HEK293 (cell line): ENCODE results near the gene SCAMP3.

Experiments
- KLF16 ChIP-seq: fragments of 450-650 bp; formaldehyde crosslinking; IDR thresholded peaks from 2 replicates; pipeline ENCODE4 v1.5.1; 2017; ENCODE audit warnings: missing biosample characterization, missing genetic modification characterization
- REPIN1 ChIP-seq: fragments of 450-650 bp; formaldehyde crosslinking; IDR thresholded peaks from 2 replicates; pipeline ENCODE4 v1.5.1; 2017; ENCODE audit warnings: missing biosample characterization, missing genetic modification characterization, low read depth
- SCRT1 ChIP-seq: fragments of 450-650 bp; formaldehyde crosslinking; IDR thresholded peaks from 2 replicates; pipeline ENCODE4 v1.5.1; 2016; ENCODE audit warnings: missing biosample characterization, missing genetic modification characterization, borderline replicate concordance
- YY2 ChIP-seq: fragments of 450-650 bp; formaldehyde crosslinking; IDR thresholded peaks from 2 replicates; pipeline ENCODE4 v1.5.1; 2016; ENCODE audit warnings: missing biosample characterization, missing genetic modification characterization
- ZFP3 ChIP-seq: fragments of 450-650 bp; formaldehyde crosslinking; IDR thresholded peaks from 2 replicates; pipeline ENCODE4 v1.5.1; 2016; ENCODE audit warnings: low read depth, missing biosample characterization, missing genetic modification characterization
- ZIC2 ChIP-seq: fragments of 450-650 bp; formaldehyde crosslinking; IDR thresholded peaks from 2 replicates; pipeline ENCODE4 v1.5.1; 2016; ENCODE audit warnings: missing biosample characterization, missing genetic modification characterization
- ZNF138 ChIP-seq: fragments of 450-650 bp; formaldehyde crosslinking; IDR thresholded peaks from 2 replicates; pipeline ENCODE4 v1.5.1; 2016; ENCODE audit warnings: missing biosample characterization, missing genetic modification characterization, borderline replicate concordance
- ZNF169 ChIP-seq: fragments of 450-650 bp; formaldehyde crosslinking; IDR thresholded peaks from 2 replicates; pipeline ENCODE4 v1.5.1; 2016; ENCODE audit warnings: missing biosample characterization, missing genetic modification characterization
- ZNF184 ChIP-seq: fragments of 450-650 bp; IDR thresholded peaks from 2 replicates; pipeline ENCODE4 v1.5.1; 2018; ENCODE audit warnings: missing biosample characterization, mild to moderate bottlenecking, missing genetic modification characterization
- ZNF214 ChIP-seq: fragments of 450-650 bp; formaldehyde crosslinking; IDR thresholded peaks from 2 replicates; pipeline ENCODE4 v1.5.1; 2017; ENCODE audit warnings: missing biosample characterization, mild to moderate bottlenecking, missing genetic modification characterization, borderline replicate concordance
- ZNF221 ChIP-seq: fragments of 450-650 bp; formaldehyde crosslinking; IDR thresholded peaks from 2 replicates; pipeline ENCODE4 v1.5.1; 2017; ENCODE audit warnings: missing biosample characterization, missing genetic modification characterization, borderline replicate concordance
- ZNF223 ChIP-seq: fragments of 450-650 bp; formaldehyde crosslinking; IDR thresholded peaks from 2 replicates; pipeline ENCODE4 v1.5.1; 2016; ENCODE audit warnings: missing biosample characterization, missing genetic modification characterization
- ZNF23 ChIP-seq: fragments of 450-650 bp; formaldehyde crosslinking; IDR thresholded peaks from 2 replicates; pipeline ENCODE4 v1.5.1; 2016; ENCODE audit warnings: missing biosample characterization, missing genetic modification characterization, borderline replicate concordance
- ZNF302 ChIP-seq: fragments of 450-650 bp; formaldehyde crosslinking; IDR thresholded peaks from 2 replicates; pipeline ENCODE4 v1.5.1; 2016; ENCODE audit warnings: missing biosample characterization, missing genetic modification characterization, low read depth
- ZNF514 ChIP-seq: fragments of 450-650 bp; formaldehyde crosslinking; IDR thresholded peaks from 2 replicates; pipeline ENCODE4 v1.5.1; 2016; ENCODE audit warnings: missing biosample characterization, missing genetic modification characterization
- ZNF596 ChIP-seq: fragments of 450-650 bp; IDR thresholded peaks from 2 replicates; pipeline ENCODE4 v1.5.0; 2018; ENCODE audit warnings: missing biosample characterization, mild to moderate bottlenecking, missing genetic modification characterization, moderate library complexity
- ZNF610 ChIP-seq: fragments of 450-650 bp; formaldehyde crosslinking; IDR thresholded peaks from 2 replicates; pipeline ENCODE4 v1.5.1; 2016; ENCODE audit warnings: missing biosample characterization, missing genetic modification characterization, borderline replicate concordance
- ZNF621 ChIP-seq: fragments of 450-650 bp; formaldehyde crosslinking; IDR thresholded peaks from 2 replicates; pipeline ENCODE4 v1.5.1; 2017; ENCODE audit warnings: missing biosample characterization, missing genetic modification characterization
- ZNF624 ChIP-seq: fragments of 450-650 bp; formaldehyde crosslinking; IDR thresholded peaks from 2 replicates; pipeline ENCODE4 v1.5.1; 2017; ENCODE audit warnings: missing biosample characterization, missing genetic modification characterization
- ZNF626 ChIP-seq: fragments of 450-650 bp; sonication (Bioruptor Pico); formaldehyde crosslinking; IDR thresholded peaks from 2 replicates; pipeline ENCODE4 v1.5.1; 2018; ENCODE audit warnings: missing biosample characterization, missing genetic modification characterization, inconsistent platforms
- TF ChIP-seq, protein P1 (sequence below): fragments of 450-650 bp; formaldehyde crosslinking; IDR thresholded peaks from 2 replicates; pipeline ENCODE4 v1.5.1; 2016; ENCODE audit warnings: missing biosample characterization, missing genetic modification characterization
- TF ChIP-seq, protein P2 (sequence below): fragments of 450-650 bp; formaldehyde crosslinking; IDR thresholded peaks from 2 replicates; pipeline ENCODE4 v1.5.1; 2016; ENCODE audit warnings: missing biosample characterization, missing genetic modification characterization
- TF ChIP-seq, protein P3 (sequence below): fragments of 450-650 bp; formaldehyde crosslinking; optimal IDR thresholded peaks from 2 replicates; pipeline ENCODE3; 2016; ENCODE audit warnings: missing biosample characterization, mild to moderate bottlenecking, missing genetic modification characterization
- TF ChIP-seq, protein P4 (sequence below): fragments of 450-650 bp; formaldehyde crosslinking; IDR thresholded peaks from 2 replicates; pipeline ENCODE4 v1.5.0; 2017; ENCODE audit warnings: missing biosample characterization, missing genetic modification characterization, borderline replicate concordance
- TF ChIP-seq, protein P5 (sequence below): fragments of 450-650 bp; formaldehyde crosslinking; conservative IDR thresholded peaks from 2 replicates; pipeline ENCODE4 v1.5.1; 2016; ENCODE audit warnings: low read depth, missing biosample characterization, missing genetic modification characterization

The SCAMP3 gene

DNA sequence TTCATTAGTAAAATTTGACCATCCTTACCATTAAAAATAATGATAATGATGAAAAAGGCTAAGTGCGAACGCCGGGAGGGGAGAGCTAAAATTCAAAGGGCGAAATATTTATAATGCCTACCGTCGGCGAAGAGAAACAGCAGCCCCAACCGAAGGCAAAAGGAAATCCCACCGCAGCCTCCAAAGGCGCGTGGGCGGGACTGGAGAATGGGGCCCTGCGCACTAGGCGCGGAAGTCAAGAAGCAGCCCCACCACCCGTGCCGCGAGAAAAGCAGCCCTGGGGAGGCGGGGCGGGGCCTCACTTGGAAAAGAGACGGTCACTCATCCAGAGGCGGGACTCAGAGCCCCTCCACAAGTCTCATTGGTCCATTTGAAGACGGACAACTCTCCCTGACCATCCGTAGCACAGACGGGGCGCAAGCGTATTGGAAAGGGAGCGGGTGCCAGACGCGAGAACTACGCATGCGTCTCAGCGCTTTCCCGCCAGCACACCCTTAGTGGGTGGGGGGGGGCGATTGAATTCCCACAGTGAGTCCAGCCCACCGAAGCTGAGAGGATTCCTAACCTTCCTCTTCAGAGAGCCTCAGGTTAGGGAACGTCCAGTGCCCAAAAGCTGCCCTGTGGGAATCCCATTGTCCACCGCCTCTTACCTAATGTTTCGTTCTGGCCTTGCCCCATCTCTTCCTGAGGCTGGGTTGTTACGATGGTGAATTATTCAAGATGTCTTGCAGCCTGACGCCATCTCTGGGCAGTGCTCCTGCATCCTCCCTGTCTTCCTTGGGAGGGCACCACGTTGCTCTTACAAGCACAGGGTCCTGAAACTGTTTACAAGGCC lies 34.7 kb downstream of the SCAMP3 start (continued):
- TF ChIP-seq ZIC2 (peak; percentile 55), ZNF138 (no peak), ZNF610 (tag by site-specific recombination) (no peak), ZNF302 (tag by site-specific recombination) (no peak), YY2 (no peak), ZNF221 (tag by site-specific recombination) (no peak), ZNF626 (tag by site-specific recombination) (no peak), ZNF214 (no peak; the same call in 1 of the 2 replicates), ZNF596 (no peak), SCRT1 (no peak), ZNF621 (tag by site-specific recombination) (no peak), ZNF514 (tag by site-specific recombination) (no peak), ZFP3 (tag by site-specific recombination) (no peak), ZNF184 (tag by site-specific recombination) (no peak), ZNF223 (tag by site-specific recombination) (no peak), ZNF169 (no peak), ZNF624 (tag by site-specific recombination) (no peak), ZNF23 (tag by site-specific recombination) (no peak), KLF16 (tag by site-specific recombination) (peak; percentile 35; the same call in 1 of the 2 replicates), REPIN1 (tag by site-specific recombination) (no peak)
- TF ChIP-seq, protein P1, sequence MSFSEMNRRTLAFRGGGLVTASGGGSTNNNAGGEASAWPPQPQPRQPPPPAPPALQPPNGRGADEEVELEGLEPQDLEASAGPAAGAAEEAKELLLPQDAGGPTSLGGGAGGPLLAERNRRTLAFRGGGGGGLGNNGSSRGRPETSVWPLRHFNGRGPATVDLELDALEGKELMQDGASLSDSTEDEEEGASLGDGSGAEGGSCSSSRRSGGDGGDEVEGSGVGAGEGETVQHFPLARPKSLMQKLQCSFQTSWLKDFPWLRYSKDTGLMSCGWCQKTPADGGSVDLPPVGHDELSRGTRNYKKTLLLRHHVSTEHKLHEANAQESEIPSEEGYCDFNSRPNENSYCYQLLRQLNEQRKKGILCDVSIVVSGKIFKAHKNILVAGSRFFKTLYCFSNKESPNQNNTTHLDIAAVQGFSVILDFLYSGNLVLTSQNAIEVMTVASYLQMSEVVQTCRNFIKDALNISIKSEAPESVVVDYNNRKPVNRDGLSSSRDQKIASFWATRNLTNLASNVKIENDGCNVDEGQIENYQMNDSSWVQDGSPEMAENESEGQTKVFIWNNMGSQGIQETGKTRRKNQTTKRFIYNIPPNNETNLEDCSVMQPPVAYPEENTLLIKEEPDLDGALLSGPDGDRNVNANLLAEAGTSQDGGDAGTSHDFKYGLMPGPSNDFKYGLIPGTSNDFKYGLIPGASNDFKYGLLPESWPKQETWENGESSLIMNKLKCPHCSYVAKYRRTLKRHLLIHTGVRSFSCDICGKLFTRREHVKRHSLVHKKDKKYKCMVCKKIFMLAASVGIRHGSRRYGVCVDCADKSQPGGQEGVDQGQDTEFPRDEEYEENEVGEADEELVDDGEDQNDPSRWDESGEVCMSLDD = no peak
- TF ChIP-seq, protein P2, sequence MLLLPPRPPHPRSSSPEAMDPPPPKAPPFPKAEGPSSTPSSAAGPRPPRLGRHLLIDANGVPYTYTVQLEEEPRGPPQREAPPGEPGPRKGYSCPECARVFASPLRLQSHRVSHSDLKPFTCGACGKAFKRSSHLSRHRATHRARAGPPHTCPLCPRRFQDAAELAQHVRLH (tag by site-specific recombination) = no peak
- TF ChIP-seq, protein P3, sequence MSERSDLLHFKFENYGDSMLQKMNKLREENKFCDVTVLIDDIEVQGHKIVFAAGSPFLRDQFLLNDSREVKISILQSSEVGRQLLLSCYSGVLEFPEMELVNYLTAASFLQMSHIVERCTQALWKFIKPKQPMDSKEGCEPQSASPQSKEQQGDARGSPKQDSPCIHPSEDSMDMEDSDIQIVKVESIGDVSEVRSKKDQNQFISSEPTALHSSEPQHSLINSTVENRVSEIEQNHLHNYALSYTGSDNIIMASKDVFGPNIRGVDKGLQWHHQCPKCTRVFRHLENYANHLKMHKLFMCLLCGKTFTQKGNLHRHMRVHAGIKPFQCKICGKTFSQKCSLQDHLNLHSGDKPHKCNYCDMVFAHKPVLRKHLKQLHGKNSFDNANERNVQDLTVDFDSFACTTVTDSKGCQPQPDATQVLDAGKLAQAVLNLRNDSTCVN (tag by site-specific recombination) = peak; percentile 83
- TF ChIP-seq, protein P4, sequence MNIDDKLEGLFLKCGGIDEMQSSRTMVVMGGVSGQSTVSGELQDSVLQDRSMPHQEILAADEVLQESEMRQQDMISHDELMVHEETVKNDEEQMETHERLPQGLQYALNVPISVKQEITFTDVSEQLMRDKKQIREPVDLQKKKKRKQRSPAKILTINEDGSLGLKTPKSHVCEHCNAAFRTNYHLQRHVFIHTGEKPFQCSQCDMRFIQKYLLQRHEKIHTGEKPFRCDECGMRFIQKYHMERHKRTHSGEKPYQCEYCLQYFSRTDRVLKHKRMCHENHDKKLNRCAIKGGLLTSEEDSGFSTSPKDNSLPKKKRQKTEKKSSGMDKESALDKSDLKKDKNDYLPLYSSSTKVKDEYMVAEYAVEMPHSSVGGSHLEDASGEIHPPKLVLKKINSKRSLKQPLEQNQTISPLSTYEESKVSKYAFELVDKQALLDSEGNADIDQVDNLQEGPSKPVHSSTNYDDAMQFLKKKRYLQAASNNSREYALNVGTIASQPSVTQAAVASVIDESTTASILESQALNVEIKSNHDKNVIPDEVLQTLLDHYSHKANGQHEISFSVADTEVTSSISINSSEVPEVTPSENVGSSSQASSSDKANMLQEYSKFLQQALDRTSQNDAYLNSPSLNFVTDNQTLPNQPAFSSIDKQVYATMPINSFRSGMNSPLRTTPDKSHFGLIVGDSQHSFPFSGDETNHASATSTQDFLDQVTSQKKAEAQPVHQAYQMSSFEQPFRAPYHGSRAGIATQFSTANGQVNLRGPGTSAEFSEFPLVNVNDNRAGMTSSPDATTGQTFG (tag by site-specific recombination) = no peak
- TF ChIP-seq, protein P5, sequence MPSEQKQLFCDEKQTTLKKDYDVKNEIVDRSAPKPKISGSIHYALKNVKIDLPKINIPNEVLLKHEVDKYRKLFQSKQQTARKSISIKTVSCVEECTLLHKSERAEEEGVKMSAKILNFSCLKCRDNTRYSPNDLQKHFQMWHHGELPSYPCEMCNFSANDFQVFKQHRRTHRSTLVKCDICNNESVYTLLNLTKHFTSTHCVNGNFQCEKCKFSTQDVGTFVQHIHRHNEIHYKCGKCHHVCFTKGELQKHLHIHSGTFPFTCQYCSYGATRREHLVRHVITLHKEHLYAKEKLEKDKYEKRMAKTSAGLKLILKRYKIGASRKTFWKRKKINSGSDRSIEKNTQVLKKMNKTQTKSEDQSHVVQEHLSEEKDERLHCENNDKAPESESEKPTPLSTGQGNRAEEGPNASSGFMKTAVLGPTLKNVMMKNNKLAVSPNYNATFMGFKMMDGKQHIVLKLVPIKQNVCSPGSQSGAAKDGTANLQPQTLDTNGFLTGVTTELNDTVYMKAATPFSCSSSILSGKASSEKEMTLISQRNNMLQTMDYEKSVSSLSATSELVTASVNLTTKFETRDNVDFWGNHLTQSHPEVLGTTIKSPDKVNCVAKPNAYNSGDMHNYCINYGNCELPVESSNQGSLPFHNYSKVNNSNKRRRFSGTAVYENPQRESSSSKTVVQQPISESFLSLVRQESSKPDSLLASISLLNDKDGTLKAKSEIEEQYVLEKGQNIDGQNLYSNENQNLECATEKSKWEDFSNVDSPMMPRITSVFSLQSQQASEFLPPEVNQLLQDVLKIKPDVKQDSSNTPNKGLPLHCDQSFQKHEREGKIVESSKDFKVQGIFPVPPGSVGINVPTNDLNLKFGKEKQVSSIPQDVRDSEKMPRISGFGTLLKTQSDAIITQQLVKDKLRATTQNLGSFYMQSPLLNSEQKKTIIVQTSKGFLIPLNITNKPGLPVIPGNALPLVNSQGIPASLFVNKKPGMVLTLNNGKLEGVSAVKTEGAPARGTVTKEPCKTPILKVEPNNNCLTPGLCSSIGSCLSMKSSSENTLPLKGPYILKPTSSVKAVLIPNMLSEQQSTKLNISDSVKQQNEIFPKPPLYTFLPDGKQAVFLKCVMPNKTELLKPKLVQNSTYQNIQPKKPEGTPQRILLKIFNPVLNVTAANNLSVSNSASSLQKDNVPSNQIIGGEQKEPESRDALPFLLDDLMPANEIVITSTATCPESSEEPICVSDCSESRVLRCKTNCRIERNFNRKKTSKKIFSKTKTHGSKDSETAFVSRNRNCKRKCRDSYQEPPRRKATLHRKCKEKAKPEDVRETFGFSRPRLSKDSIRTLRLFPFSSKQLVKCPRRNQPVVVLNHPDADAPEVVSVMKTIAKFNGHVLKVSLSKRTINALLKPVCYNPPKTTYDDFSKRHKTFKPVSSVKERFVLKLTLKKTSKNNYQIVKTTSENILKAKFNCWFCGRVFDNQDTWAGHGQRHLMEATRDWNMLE (tag by site-specific recombination) = no peak
